SK-N-SH treated with all-trans-retinoic acid at 6 μM for 48 hours (cell line): Measurements from ENCODE around the gene HSPA1B.

Experiments used
- ZNF70 ChIP-seq: fragments of 450-650 bp; formaldehyde crosslinking; IDR thresholded peaks from 2 replicates; pipeline ENCODE4 v1.5.0; 2020; ENCODE audit warnings: mild to moderate bottlenecking, moderate library complexity
- TF ChIP-seq, protein P1 (sequence below): fragments of 250-450 bp; sonication (Bioruptor Pico); IDR thresholded peaks from 2 replicates; pipeline ENCODE4 v1.5.0; 2020; ENCODE audit warnings: mild to moderate bottlenecking, moderate library complexity

DNA sequence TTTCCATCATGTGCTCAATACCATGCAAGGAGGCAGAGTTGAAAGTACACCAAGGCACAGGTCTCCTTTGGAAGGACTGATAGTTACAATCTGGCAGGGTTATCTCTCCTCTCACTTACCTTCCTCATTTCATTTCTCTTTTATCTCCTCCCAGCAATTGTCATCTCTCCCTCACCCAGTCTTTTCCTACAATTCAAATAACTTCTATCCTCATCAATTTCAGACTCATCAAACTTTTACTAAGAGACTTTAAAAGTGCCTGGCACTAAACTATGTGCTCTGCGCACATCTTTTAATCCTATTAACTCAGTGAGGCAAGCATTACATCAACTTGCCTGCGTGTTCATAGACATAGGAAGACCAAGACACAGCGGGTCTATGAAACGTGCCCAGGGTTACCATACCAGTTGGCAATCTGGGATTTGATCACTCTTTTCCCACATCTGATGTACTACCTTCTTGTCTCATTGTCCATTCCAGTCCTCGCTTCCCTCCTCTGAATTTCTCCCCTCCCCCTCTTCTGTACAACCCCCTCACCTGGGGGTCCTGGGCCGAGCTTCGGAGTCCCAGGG lies 33.2 kb upstream of the HSPA1B start:
- TF ChIP-seq, protein P1, sequence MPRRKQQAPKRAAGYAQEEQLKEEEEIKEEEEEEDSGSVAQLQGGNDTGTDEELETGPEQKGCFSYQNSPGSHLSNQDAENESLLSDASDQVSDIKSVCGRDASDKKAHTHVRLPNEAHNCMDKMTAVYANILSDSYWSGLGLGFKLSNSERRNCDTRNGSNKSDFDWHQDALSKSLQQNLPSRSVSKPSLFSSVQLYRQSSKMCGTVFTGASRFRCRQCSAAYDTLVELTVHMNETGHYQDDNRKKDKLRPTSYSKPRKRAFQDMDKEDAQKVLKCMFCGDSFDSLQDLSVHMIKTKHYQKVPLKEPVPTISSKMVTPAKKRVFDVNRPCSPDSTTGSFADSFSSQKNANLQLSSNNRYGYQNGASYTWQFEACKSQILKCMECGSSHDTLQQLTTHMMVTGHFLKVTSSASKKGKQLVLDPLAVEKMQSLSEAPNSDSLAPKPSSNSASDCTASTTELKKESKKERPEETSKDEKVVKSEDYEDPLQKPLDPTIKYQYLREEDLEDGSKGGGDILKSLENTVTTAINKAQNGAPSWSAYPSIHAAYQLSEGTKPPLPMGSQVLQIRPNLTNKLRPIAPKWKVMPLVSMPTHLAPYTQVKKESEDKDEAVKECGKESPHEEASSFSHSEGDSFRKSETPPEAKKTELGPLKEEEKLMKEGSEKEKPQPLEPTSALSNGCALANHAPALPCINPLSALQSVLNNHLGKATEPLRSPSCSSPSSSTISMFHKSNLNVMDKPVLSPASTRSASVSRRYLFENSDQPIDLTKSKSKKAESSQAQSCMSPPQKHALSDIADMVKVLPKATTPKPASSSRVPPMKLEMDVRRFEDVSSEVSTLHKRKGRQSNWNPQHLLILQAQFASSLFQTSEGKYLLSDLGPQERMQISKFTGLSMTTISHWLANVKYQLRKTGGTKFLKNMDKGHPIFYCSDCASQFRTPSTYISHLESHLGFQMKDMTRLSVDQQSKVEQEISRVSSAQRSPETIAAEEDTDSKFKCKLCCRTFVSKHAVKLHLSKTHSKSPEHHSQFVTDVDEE (CRISPR knock-in tag), result no peak
- TF ChIP-seq ZNF70 (CRISPR knock-in tag), result no peak
